B cell (primary cell): ENCODE measurements around the gene BTNL8. TPM values are rescaled to one million over a fixed set of nuclear protein-coding genes. Genes with fewer than 3 reads are reported as not detected.

Experiments used
- ATAC-seq: fragments of 200-7000 bp; cut with Tn5 transposase; one replicate; pipeline ENCODE4 v1.10.0; 2021; ENCODE audit warnings: low read depth, mild to moderate bottlenecking, moderate number of reproducible peaks, moderate library complexity
- CTCF ChIA-PET: fragments of 350-600 bp; sonication (Branson Sonifier 250); formaldehyde crosslinking; loops from one replicate; lab custom pipeline; 2021; ENCODE audit warnings: antibody characterized with exemption, inconsistent platforms; lab: Charles Lee
- POLR2A ChIA-PET: fragments of 350-600 bp; sonication (Branson Sonifier 250); formaldehyde crosslinking; loops from one replicate; lab custom pipeline; 2021; ENCODE audit warnings: antibody characterized with exemption; lab: Charles Lee
- DNase-seq: peaks from one replicate; pipeline ENCODE4 v3.0.0; 2013
- H2AFZ ChIP-seq: 2 replicates; pipeline ENCODE4 v1.6.1; 2012; ENCODE audit warnings: mild to moderate bottlenecking, low read depth, low read length; ENCODE audit not compliant: insufficient read depth, poor library complexity, severe bottlenecking
- H3K27ac ChIP-seq, 2 donors: 1 replicate in 1 of 2; 2 replicates in 1 of 2; pipeline ENCODE4 v1.5.1; 2012 to 2013; ENCODE audit warnings: low read length in 2 of 2, mild to moderate bottlenecking in 2 of 2, moderate library complexity in 1 of 2
- H3K27me3 ChIP-seq, 4 experiments: fragments of 200-600 bp in 1 of 4; sonication (generic) in 1 of 4; replicated peaks in 1 of 4; 1 replicate in 2 of 4; 2 replicates in 2 of 4; pipeline versions ENCODE4 v1.6.1 to v1.7.0; 2013 to 2016; ENCODE audit warnings: low read length in 3 of 4, mild to moderate bottlenecking in 2 of 4, mixed read lengths in 1 of 4, moderate library complexity in 1 of 4; ENCODE audit not compliant: insufficient read depth in 4 of 4, control insufficient read depth in 3 of 4; ENCODE audit errors: control extremely low read depth in 1 of 4
- H3K36me3 ChIP-seq, 2 experiments: replicated peaks in 1 of 2; 1 replicate in 1 of 2; 2 replicates in 1 of 2; pipeline versions ENCODE4 v1.6.1 to v1.7.1; 2013; ENCODE audit warnings: low read length in 1 of 2; ENCODE audit not compliant: insufficient read depth in 2 of 2, control insufficient read depth in 1 of 2; ENCODE audit errors: control extremely low read depth in 1 of 2, extremely low read depth in 1 of 2
- H3K4me1 ChIP-seq, 2 donors: fragments of 200-600 bp in 1 of 2; sonication (generic) in 1 of 2; 1 replicate in 1 of 2; 2 replicates in 1 of 2; pipeline versions ENCODE4 v1.5.1 to v1.6.1; 2013 to 2017; ENCODE audit warnings: low read length in 2 of 2; ENCODE audit not compliant: control insufficient read depth in 2 of 2, insufficient read depth in 2 of 2
- H3K4me2 ChIP-seq: replicated peaks from 2 replicates; pipeline ENCODE3; 2012; ENCODE audit warnings: mild to moderate bottlenecking, low read depth, low read length; ENCODE audit not compliant: poor library complexity, severe bottlenecking
- H3K4me3 ChIP-seq, 5 experiments: fragments of 200-600 bp in 1 of 5; sonication (generic) in 1 of 5; 1 replicate in 3 of 5; 2 replicates in 2 of 5; pipeline versions ENCODE4 v1.5.1 to v1.7.0; 2011 to 2016; ENCODE audit warnings: low read length in 4 of 5, mild to moderate bottlenecking in 4 of 5, low read depth in 2 of 5, control low read depth in 1 of 5, moderate library complexity in 1 of 5; ENCODE audit not compliant: insufficient read depth in 1 of 5; ENCODE audit errors: control extremely low read depth in 1 of 5, extremely low read depth in 1 of 5
- H3K79me2 ChIP-seq: fragments of 200-600 bp; sonication (generic); one replicate; pipeline ENCODE4 v1.6.0; 2016; ENCODE audit warnings: low read length; ENCODE audit not compliant: control insufficient read depth, insufficient read depth
- H3K9ac ChIP-seq: fragments of 200-600 bp; sonication (generic); 2 replicates; pipeline ENCODE4 v1.6.1; 2017; ENCODE audit warnings: mild to moderate bottlenecking, low read length, moderate library complexity
- H3K9me3 ChIP-seq, 3 donors: one replicate each; pipeline versions ENCODE4 v1.6.1 to v1.7.1; 2013; ENCODE audit warnings: low read length in 2 of 3; ENCODE audit not compliant: control insufficient read depth in 2 of 3, insufficient read depth in 1 of 3; ENCODE audit errors: control extremely low read depth in 1 of 3
- H4K20me1 ChIP-seq: 2 replicates; pipeline ENCODE4 v1.6.0; 2012; ENCODE audit warnings: mild to moderate bottlenecking, low read length; ENCODE audit not compliant: insufficient read depth, control insufficient read depth, poor library complexity, severe bottlenecking
- H3K27ac Mint-ChIP-seq: one replicate; pipeline ENCODE4 v1.8.0; 2021; ENCODE audit warnings: mixed read lengths
- H3K27me3 Mint-ChIP-seq: one replicate; pipeline ENCODE4 v1.8.0; 2021; ENCODE audit warnings: mixed read lengths
- H3K4me1 Mint-ChIP-seq: one replicate; pipeline ENCODE4 v1.8.0; 2021; ENCODE audit warnings: mixed read lengths
- H3K4me3 Mint-ChIP-seq: one replicate; pipeline ENCODE4 v1.8.0; 2021; ENCODE audit warnings: mixed read lengths
- H3K9me3 Mint-ChIP-seq: one replicate; pipeline ENCODE4 v1.8.0; 2022; ENCODE audit warnings: mixed read lengths; ENCODE audit not compliant: insufficient read depth
- CTCF ChIP-seq: fragments of 200-600 bp; IDR thresholded peaks from one replicate; pipeline ENCODE4 v1.8.0; 2022; ENCODE audit warnings: antibody characterized with exemption, mild to moderate bottlenecking
- EZH2 ChIP-seq: IDR thresholded peaks from 2 replicates; pipeline ENCODE4 v1.6.1; 2012; ENCODE audit warnings: borderline replicate concordance, low read depth, mild to moderate bottlenecking, moderate library complexity, low read length; ENCODE audit not compliant: insufficient read depth, poor library complexity, severe bottlenecking
- WGBS: methylation state at CpG from one replicate; pipeline ENCODE4 v1.1.5; 2013; ENCODE audit warnings: missing lambda C conversion rate; ENCODE audit not compliant: insufficient coverage; 5-methylcytosine and 5-hydroxymethylcytosine counted together
- intact Hi-C: fragments of 100-400 bp; cut with micrococcal nuclease; formaldehyde crosslinking; loops from one replicate; pipeline ENCODE4 v1.10.0; 2022
- polyA plus RNA-seq: library from polyadenylated mRNA; depleted of rRNA; stranded (reverse); fragments of >200 nt; gene quantifications from 2 replicates; pipeline ENCODE4 v1.2.3, GENCODE V29; 2012
- total RNA-seq, 2 donors: library from RNA; stranded (reverse); fragments of 120-200 nt in 1 of 2; gene quantifications; 1 replicate in 1 of 2; 2 replicates in 1 of 2; pipeline versions ENCODE4 v1.2.3 to v1.2.4, GENCODE V29; 2013 to 2022

The BTNL8 gene
- total and polyA plus RNA-seq, 2 donors (not counting 1 experiment from before 2014, with no cell fraction given) = not detected

GRCh38 chr5:180938294-180938693 is 39.3 kb downstream of the BTNL8 start:
- intact Hi-C loops = no loop called here
- ATAC-seq = no peak
- POLR2A ChIA-PET = no interaction called here
- no peak overlapping the region for H3K27ac ChIP-seq
- H3K4me3 Mint-ChIP-seq = no peak overlapping the region
- no peaks in the 10 kb centered on the region for H3K36me3 ChIP-seq
- H3K4me1 ChIP-seq = no peaks in the 10 kb centered on the region
- TF ChIP-seq EZH2 (no peak), CTCF (no peak)
- H3K9ac ChIP-seq = no peak overlapping the region
- H3K9me3 ChIP-seq = peaks cover 0 to 35% (median 27%) of the 10 kb centered on the region in 3 donors
- no peak overlapping the region for H3K27ac Mint-ChIP-seq
- H2AFZ ChIP-seq = no peak overlapping the region
- 100% methylated on average over 1 of the region's 6 CpGs for WGBS
- peaks cover 0 to 10% (median 2%) of the 10 kb centered on the region in 4 experiments for H3K27me3 ChIP-seq
- CTCF ChIA-PET = interaction anchor here (0.7 kb wide), 1 partner anchor 154 kb away, joined by 3 read pairs; no protein-coding TSS in a partner anchor
- H3K4me1 Mint-ChIP-seq = no peaks in the 10 kb centered on the region
- no peak overlapping the region for H3K4me2 ChIP-seq
- H4K20me1 ChIP-seq = no peaks in the 10 kb centered on the region
- no peak overlapping the region for H3K4me3 ChIP-seq
- peaks cover 9% of the 10 kb centered on the region for H3K9me3 Mint-ChIP-seq
- DNase-seq = no peak
- no peaks in the 10 kb centered on the region for H3K79me2 ChIP-seq
- H3K27me3 Mint-ChIP-seq = peaks cover 20% of the 10 kb centered on the region

DNA sequence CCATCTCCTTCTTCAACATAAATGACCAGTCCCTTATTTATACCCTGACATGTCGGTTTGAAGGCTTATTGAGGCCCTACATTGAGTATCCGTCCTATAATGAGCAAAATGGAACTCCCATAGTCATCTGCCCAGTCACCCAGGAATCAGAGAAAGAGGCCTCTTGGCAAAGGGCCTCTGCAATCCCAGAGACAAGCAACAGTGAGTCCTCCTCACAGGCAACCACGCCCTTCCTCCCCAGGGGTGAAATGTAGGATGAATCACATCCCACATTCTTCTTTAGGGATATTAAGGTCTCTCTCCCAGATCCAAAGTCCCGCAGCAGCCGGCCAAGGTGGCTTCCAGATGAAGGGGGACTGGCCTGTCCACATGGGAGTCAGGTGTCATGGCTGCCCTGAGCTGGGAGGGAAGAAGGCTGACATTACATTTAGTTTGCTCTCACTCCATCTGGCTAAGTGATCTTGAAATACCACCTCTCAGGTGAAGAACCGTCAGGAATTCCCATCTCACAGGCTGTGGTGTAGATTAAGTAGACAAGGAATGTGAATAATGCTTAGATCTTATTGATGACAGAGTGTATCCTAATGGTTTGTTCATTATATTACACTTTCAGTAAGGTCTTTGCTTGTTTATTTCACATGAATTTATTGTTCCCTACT is 51.5 kb downstream of the BTNL8 start:
- Mint-ChIP-seq H3K4me1 (no peaks in the 10 kb centered on the region), H3K4me3 (no peak overlapping the region), H3K9me3 (no peaks in the 10 kb centered on the region), H3K27ac (no peak overlapping the region), H3K27me3 (no peaks in the 10 kb centered on the region)
- intact Hi-C loops = loop anchor here (10.0 kb wide), 1 partner anchor 54 kb away; no protein-coding TSS in a partner anchor
- ATAC-seq (no peak), DNase-seq (no peak)
- H3K79me2 ChIP-seq = no peaks in the 10 kb centered on the region
- H3K9me3 ChIP-seq = no peaks in the 10 kb centered on the region
- TF ChIP-seq CTCF (no peak), EZH2 (no peak)
- ChIA-PET CTCF (no interaction called here), POLR2A (no interaction called here)
- no peaks in the 10 kb centered on the region for H3K4me1 ChIP-seq
- H4K20me1 ChIP-seq = no peaks in the 10 kb centered on the region
- no peaks in the 10 kb centered on the region for H3K27me3 ChIP-seq
- H3K9ac ChIP-seq = no peak overlapping the region
- H3K4me3 ChIP-seq = no peak overlapping the region
- H3K27ac ChIP-seq = no peak overlapping the region
- H3K36me3 ChIP-seq = no peaks in the 10 kb centered on the region
- no peak overlapping the region for H3K4me2 ChIP-seq
- no CpG with 5 or more reads among the region's 6 CpGs for WGBS
- no peak overlapping the region for H2AFZ ChIP-seq
